ENCODE data around the gene LPCAT2. TPM values are rescaled to one million over a fixed set of nuclear protein-coding genes. Genes with fewer than 3 reads are reported as not detected.

LPCAT2 gene
- total and polyA plus RNA-seq, 8 donors = 1.7 to 12.8 (median 4.5) TPM

DNA sequence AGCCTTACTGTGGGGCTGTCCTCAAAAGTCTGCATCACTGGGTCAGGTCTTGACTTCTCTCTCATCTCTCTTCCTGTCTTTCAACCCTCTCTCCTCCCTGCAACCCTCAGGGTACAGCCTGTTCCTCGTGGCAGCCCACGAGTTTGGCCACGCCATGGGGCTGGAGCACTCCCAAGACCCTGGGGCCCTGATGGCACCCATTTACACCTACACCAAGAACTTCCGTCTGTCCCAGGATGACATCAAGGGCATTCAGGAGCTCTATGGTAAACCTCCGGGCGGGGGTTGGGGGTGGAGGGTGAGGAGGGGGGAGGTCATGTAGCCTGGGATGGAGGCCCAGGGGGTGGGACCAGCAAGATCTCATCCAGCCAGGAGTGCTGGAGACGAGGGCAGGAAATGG is 17.2 kb upstream of the LPCAT2 start:
- Histone ChIP-seq H3K27me3 (no peaks in the 10 kb centered on the region), H3K9me3 (no peaks in the 10 kb centered on the region), H3K27ac (no peak overlapping the region), H3K4me1 (no peaks in the 10 kb centered on the region), H3K36me3 (no peaks in the 10 kb centered on the region), H3K4me3 (no peak overlapping the region)
- TF ChIP-seq CTCF (IDR thresholded peaks at IDR 0.05) = no peak
- FAIRE-seq (no peak), DNase-seq (no peak), ATAC-seq (no peak)
- 53 to 69% methylated on average over 7 of the region's 7 CpGs for WGBS, 2 donors
- intact Hi-C loops (cut with DNase I) = no loop called here

GRCh38 chr16:55492756-55493380 is 16.0 kb upstream of the LPCAT2 start:
- no peaks in the 10 kb centered on the region for H3K36me3 ChIP-seq
- no peak overlapping the region for H3K27ac ChIP-seq
- no peaks in the 10 kb centered on the region for H3K4me1 ChIP-seq
- H3K27me3 ChIP-seq = no peaks in the 10 kb centered on the region
- ATAC-seq = no peak
- no peaks in the 10 kb centered on the region for H3K9me3 ChIP-seq
- intact Hi-C loops (cut with DNase I) = no loop called here
- H3K4me3 ChIP-seq = no peak overlapping the region
- WGBS, 2 donors = 70 to 71% methylated on average over 10 of the region's 10 CpGs
- no peak for TF ChIP-seq CTCF (IDR thresholded peaks at IDR 0.05)
- no peak for DNase-seq
- FAIRE-seq = no peak

- Histone ChIP-seq H3K9me3 (no peaks in the 10 kb centered on the region), H3K27ac (no peak overlapping the region), H3K4me3 (no peak overlapping the region), H3K36me3 (no peaks in the 10 kb centered on the region), H3K4me1 (no peaks in the 10 kb centered on the region), H3K27me3 (no peaks in the 10 kb centered on the region)
- TF ChIP-seq CTCF (IDR thresholded peaks at IDR 0.05) = no peak
- ATAC-seq (peak; percentile 63 to 91 (median 81)), DNase-seq (no peak), FAIRE-seq (no peak)
- 31 to 32% methylated on average over 3 of the region's 3 CpGs for WGBS, 2 donors
- intact Hi-C loops (cut with DNase I) = no loop called here
Measured at GRCh38 chr16:55494994-55495421, 13.9 kb upstream of the LPCAT2 start.

DNA sequence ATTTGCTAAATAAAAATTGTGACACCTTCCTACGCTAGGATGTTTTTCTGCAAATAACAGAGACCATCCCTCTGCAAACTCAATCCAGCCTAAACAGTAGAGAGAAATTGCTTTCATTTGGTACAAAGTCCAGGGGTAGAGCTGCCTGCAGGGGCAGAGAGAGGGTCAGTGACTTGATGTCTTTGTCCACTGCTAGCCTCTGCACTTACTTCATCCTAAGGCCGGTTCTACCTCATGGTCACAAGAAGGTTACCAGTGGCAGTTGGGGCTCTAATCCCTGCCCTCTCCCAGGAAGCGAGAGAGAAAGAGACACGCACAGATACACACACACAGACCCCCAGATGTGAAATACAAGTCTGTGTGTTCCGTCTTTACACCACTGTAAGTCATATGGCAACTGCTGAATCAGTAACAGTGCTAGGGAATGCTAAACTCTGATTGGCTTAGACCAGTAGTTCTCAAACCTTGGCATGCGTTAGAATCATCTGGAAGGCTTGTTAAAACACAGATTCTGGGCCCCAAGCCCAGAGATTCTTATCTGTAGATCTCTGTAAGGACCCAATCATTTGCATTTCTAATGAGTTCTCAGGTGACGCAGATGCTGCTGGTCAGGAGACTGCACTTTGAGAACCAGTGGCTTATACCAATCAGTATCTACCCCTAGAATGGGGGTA is 13.1 kb upstream of the LPCAT2 start:
- ATAC-seq = peak in 3 of 4 donors; percentile 14 to 46 (median 33)
- H3K36me3 ChIP-seq = no peaks in the 10 kb centered on the region
- intact Hi-C loops (cut with DNase I) = no loop called here
- H3K4me3 ChIP-seq = no peak overlapping the region
- FAIRE-seq = no peak
- no peaks in the 10 kb centered on the region for H3K9me3 ChIP-seq
- no peak for TF ChIP-seq CTCF (IDR thresholded peaks at IDR 0.05)
- no peaks in the 10 kb centered on the region for H3K4me1 ChIP-seq
- DNase-seq = no peak
- no peaks in the 10 kb centered on the region for H3K27me3 ChIP-seq
- 65 to 67% methylated on average over 7 of the region's 7 CpGs for WGBS, 2 donors
- H3K27ac ChIP-seq = no peak overlapping the region

Measured in pancreas (tissue), 10 donors.